Pons (tissue), 1 donor: ENCODE data around the gene TTC23L.
"Not testable (repeated sequence)": the region's sequence is repeated elsewhere in the genome, so short reads cannot be mapped to it uniquely, and the experiment has no call there.

Experiments
- DNase-seq: peaks from one replicate; pipeline ENCODE4 v3.0.0-alpha.2; 2016; ENCODE audit warnings: low spot score

Gene TTC23L

DNA sequence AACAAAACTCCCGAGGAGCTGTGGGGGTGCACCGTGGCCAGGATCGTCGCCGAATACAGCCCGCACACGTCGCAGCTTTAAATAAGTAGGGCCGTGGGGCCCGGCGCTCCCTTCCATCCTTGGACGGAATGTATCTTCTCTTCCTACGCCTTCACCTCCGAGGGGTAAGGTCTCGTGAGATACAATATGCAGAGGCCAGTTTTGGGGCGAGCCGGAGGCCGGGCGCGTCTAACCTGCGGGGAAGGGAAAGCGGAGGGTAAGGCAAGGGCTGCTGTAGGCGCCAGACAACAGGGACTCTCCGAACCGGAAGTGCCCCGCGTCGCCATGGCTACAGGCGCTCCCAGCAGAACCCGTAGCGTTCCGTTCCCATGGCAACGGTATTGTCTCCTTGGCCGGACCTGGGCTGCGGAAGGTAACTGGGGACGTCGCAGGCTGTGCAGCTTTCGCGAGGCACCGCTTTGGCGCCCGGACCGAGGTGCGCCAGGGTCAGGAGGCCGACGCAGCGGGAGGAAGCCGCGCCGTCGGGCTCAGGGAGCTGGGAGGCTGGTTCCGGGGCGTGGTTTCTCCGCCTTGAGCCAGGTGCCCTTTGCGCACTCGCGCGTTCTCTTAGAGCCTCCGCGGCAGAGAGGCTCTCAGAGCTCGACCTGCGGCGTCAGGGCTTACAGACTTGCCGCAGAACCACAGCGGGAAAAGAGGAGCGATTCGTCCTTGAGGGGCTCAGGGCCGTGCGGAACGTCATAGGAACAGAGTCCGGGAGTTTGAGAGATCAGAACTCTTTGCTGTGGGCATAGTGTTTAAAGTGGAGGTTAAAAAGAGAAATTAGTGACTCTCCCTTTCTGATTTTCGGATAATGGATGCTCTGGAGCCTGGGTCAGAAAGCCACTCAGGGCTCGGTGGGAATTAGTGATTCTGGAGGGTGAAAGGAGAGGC is at the start of gene TTC23L:
TTC23L (plus strand) TSS at position 380 of the 930 bp plus-strand sequence. CDS start 1,508 bp downstream, outside the sequence.
- DNase-seq: peak; percentile 88

GRCh38 chr5:34789639-34790038 is 49.3 kb upstream of the TTC23L start:
- DNase-seq: no peak

DNA sequence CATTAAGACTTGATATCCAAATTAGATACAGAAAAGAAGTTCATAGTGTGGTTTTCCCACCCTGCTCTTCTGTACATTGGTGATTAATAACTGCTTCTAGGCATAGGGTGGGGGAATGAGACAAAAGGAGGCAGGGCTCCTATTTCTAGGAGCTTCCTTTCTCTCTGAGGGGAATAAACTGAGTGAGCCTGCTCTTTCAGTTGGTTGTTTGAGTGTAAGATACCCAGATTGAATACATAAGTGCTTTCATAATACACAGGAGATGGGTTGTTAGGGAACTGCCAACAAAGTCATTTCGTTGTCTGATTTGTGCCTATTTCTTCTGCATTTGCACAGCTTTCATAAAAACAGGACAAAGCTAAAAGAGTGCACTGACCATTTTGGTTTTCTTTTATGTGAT is 48.9 kb upstream of the TTC23L start:
- DNase-seq: peak; percentile 62

DNA sequence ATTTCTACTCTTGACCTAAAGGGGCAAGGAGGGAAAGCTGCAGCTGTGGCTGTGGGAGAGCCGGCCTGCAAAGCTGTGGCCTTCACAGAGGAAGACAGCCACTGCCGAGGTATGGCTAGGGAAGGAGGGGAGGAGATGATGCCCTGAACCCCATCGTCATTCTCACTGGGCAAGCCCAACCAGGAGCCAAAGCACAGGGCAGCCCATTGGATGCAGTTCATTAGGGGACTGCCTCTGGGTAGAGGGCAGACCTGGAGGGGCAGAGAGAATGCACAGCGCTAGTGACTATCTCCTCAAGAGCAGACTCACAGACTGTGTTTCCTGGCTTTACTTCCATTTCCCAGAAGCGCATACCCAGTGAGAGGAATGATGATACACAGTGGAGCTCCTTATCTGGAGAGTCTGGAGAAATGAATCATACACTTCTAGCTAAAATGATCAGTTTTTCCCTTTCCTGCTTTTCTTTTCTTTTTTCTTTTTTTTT is 47.2 kb upstream of the TTC23L start:
- no peak for DNase-seq

GRCh38 chr5:34802834-34803563 is 36.0 kb upstream of the TTC23L start:
- DNase-seq: no peak

DNA sequence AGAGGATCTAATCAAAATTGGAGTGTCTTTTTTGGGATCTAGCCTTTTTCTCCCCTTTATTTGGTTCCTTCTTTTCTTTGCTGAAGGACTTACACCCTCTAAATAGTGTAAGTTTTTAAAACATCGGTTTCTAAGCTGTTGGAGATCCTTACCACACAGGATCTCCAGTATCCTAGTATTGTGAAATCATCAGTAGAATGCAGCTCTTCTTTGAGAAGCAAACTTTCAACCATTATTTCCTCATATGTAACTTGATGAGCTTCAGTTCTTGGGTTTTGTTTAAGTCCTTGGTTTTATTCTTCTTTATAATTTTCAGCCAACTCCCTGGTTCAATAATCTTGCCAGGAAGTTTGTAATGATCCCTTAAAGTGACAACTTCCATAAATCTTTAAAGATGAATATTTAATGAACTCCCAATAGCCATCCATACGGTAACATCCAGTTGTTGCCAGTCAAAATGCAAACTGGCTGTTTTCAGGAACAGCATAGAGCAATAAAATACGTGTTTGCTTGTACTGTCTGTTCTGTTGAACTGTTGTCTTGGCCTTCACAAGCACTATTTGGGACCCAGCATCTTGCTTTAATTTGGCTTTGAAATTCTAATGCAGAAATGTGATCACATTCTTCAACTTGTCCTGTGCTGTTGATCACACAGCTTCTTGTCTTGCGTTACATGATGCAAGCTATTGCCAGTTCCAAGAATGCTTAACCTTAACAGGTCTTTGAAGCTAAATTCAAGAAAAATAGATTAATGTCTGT is 34.8 kb upstream of the TTC23L start:
- no peak for DNase-seq

GRCh38 chr5:34804913-34805312 is 34.1 kb upstream of the TTC23L start:
- DNase-seq: no peak

GRCh38 chr5:34806532-34806931 is 32.4 kb upstream of the TTC23L start:
- DNase-seq: no peak

- no peak for DNase-seq
Measured at GRCh38 chr5:34811706-34812105, 27.3 kb upstream of the TTC23L start.

DNA sequence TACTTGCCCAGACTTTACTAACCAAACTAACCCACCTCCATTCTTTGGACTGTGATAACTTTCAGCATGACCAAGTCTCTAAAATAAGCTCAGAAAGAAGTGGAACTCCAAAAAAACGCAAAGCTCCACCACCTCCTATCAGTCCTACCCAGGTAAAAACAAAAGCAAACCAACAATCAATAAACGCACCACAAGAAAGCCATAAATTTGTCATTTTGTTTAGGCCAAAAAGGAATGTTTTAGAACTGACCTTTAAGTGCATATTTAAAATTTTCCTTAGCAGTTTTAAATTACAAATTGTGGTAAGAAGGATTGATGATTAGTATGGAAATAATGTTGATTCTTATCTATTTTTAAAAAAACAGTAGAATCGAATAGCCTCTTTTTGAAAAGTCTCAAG is 25.5 kb upstream of the TTC23L start:
- DNase-seq: no peak

GRCh38 chr5:34817558-34818351 is 21.2 kb upstream of the TTC23L start:
- no peak for DNase-seq

DNA sequence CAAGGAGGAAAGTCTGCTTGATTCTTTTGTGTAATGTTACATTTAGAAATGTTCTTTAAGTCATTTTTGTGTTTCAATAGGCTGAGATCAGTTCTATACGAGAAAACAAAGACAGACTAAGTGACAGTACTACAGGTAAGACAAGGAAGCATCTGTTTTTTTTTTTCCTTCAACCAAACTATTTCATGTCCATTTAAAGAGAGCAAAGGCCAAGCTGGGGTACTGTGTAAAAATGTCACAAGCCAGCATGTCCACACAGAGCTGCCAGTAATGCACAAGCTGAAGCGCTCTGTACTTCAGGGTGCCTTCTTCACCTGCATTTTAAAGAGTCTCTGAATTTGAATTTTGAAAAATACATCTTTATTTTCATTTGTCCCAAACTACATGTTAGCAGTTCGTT is 20.2 kb upstream of the TTC23L start:
- DNase-seq: no peak

DNA sequence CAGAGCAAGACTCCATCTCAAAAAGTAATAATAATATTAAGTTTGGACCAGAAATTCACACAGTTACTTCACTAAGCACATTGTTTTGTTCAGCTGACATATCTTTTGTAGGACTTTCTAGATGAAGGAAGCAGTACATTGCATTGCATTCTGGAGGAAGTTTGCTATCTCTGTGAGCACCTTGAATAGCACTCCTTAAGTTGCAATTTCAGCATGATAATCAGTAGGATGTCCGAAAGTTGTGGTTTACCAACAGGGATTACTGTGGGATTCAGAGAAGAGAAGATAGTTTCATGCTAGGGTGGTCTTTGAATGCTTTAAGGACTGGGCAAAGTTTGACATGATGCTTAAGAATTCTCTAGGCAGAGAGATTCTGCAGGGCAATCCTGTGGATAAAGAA is 18.4 kb upstream of the TTC23L start:
- DNase-seq: no peak

DNA sequence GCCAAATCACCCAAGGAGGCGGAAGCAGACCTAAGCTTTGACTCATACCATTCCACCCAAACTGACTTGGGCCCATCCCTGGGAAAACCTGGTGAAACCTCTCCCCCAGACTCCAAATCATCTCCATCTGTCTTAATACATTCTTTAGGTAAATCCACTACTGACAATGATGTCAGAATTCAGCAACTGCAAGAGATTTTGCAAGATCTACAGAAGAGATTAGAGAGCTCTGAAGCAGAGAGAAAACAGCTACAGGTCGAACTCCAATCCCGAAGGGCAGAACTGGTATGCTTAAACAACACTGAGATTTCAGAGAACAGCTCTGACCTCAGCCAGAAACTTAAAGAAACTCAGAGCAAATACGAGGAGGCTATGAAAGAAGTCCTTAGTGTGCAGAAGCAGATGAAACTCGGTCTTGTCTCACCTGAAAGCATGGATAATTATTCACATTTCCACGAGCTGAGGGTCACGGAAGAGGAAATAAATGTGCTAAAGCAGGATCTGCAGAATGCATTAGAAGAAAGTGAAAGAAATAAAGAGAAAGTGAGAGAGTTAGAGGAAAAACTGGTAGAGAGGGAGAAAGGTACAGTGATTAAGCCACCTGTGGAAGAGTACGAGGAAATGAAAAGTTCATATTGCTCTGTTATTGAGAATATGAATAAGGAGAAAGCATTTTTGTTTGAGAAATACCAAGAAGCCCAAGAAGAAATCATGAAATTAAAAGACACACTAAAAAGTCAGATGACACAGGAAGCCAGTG is 15.8 kb upstream of the TTC23L start:
- no peak for DNase-seq

DNA sequence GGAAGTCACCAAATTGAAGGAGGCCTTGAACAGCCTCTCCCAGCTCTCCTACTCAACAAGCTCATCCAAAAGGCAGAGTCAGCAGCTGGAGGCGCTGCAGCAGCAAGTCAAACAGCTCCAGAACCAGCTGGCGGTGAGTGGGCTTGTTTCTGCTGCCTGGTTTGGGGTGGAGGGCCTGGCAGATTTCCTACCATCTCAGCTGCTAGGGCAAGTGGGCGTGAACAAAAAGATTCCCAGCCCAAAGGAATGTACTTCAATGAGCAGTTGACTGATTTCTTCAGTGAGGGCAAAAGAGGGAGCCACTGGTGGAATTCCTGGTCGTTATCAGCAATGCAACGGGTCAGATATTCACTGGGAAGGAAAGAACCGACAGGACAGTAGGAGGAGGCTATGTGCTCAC is 12.6 kb upstream of the TTC23L start:
- no peak for DNase-seq

GRCh38 chr5:34827588-34828506 is 11.1 kb upstream of the TTC23L start:
- no peak for DNase-seq

DNA sequence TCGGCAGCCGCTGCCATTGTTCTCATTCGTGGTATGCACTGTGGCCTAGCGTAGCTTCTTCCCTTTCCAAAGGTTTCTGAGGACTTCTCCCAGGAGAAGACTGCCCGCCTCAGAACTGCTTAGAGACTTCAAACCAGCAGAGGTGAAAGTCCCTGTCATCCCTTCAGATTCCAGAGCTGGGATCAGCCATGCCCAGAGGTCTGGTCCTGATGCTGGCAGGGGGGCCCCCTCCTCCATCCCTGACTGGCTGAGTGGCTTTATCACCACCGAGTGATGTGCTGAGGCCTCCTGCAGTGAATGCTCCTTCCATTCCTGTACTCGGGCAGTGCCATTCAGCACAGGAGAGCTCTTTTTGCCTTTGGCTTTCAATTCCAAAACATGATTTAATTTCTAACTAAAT is 8.1 kb upstream of the TTC23L start:
- not testable (repeated sequence) for DNase-seq

GRCh38 chr5:34831303-34831702 is 7.7 kb upstream of the TTC23L start:
- DNase-seq: no peak

GRCh38 chr5:34832568-34832967 is 6.4 kb upstream of the TTC23L start:
- DNase-seq: no peak

DNA sequence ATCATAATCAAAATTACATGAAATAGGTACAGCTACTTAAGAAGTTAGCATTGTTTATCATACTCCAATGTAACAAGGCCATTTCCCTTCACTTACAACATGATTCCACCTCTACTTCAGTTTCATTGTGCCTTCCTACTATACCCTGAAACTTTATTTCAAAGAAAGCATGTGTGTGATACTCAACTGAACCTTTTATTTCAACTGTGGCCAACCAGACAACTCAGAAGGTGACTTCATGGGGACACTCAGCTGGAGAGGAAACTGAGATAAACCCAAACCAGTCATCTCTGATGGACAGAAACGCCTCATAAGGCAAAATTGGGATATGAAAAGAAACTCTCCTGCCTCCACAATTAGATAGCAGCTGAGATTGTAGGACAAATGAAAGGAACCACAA is 5.9 kb upstream of the TTC23L start:
- no peak for DNase-seq
